ENCODE results near the gene NOL4L. TPM values are rescaled to one million over a fixed set of nuclear protein-coding genes. Genes with fewer than 3 reads are reported as not detected.

The NOL4L gene
- total RNA-seq, 1 experiment from 2014 or later: 40.9 TPM

GRCh38 chr20:32606107-32606506 lies 21.0 kb upstream of the NOL4L start:
- ChIA-PET CTCF (no interaction called here), POLR2A (ENCODE audit: unreplicated experiment) (no interaction called here)
- H3K9me3 ChIP-seq (ENCODE audit: insufficient read depth, low read depth): no peaks in the 10 kb centered on the region
- H3K36me3 ChIP-seq (ENCODE audit: low read depth): no peaks in the 10 kb centered on the region
- H3K4me3 ChIP-seq: no peak overlapping the region
- no peaks in the 10 kb centered on the region for H3K79me2 ChIP-seq (ENCODE audit: low read depth)
- no peaks in the 10 kb centered on the region for H3F3A ChIP-seq (ENCODE audit: insufficient read depth, low read depth)
- intact Hi-C loops (cut with micrococcal nuclease; ENCODE audit: unreplicated experiment): no loop called here
- no TSS peak for BruUV-seq (replicated peaks)
- H3K4me1 ChIP-seq (replicated peaks; ENCODE audit: insufficient read depth): no peaks in the 10 kb centered on the region
- H3K4me2 ChIP-seq: no peak overlapping the region
- H3K9me2 ChIP-seq (ENCODE audit: insufficient read depth): no peaks in the 10 kb centered on the region
- no peaks in the 10 kb centered on the region for H3K27me3 ChIP-seq (ENCODE audit: insufficient read depth, low read depth)
- H3K27ac ChIP-seq: no peak overlapping the region
- H4K20me1 ChIP-seq (ENCODE audit: insufficient read depth): no peaks in the 10 kb centered on the region
- DNase-seq: no peak
- no peak for TF ChIP-seq CTCF (conservative IDR thresholded peaks at IDR 0.05)
- no peak for TF ChIP-seq EZH2 (IDR thresholded peaks at IDR 0.05; ENCODE audit: low read depth)
- H2AFZ ChIP-seq: no peak overlapping the region

- Histone ChIP-seq H4K20me1 (ENCODE audit: insufficient read depth) (no peaks in the 10 kb centered on the region), H3K9me2 (ENCODE audit: insufficient read depth) (no peaks in the 10 kb centered on the region), H3K36me3 (ENCODE audit: low read depth) (no peaks in the 10 kb centered on the region), H2AFZ (no peak overlapping the region), H3F3A (ENCODE audit: insufficient read depth, low read depth) (no peaks in the 10 kb centered on the region), H3K79me2 (ENCODE audit: low read depth) (no peaks in the 10 kb centered on the region), H3K4me3 (no peak overlapping the region), H3K27ac (no peak overlapping the region), H3K27me3 (ENCODE audit: insufficient read depth, low read depth) (no peaks in the 10 kb centered on the region), H3K4me2 (no peak overlapping the region), H3K9me3 (ENCODE audit: insufficient read depth, low read depth) (no peaks in the 10 kb centered on the region), H3K4me1 (replicated peaks; ENCODE audit: insufficient read depth) (0 out of 2 replicates have a peak, but pooled peaks cover under 1% of the 10 kb centered on the region)
- no peak for DNase-seq
- POLR2A ChIA-PET (ENCODE audit: unreplicated experiment): interaction anchor here (0.6 kb wide), 2 partner anchors 12 to 16 kb away, joined by 3 to 4 read pairs; no protein-coding TSS in a partner anchor
- TF ChIP-seq EZH2 (IDR thresholded peaks at IDR 0.05; ENCODE audit: low read depth) (no peak), CTCF (conservative IDR thresholded peaks at IDR 0.05) (no peak)
- intact Hi-C loops (cut with micrococcal nuclease; ENCODE audit: unreplicated experiment): no loop called here
- CTCF ChIA-PET: no interaction called here
- no TSS peak for BruUV-seq (replicated peaks)
Measured at GRCh38 chr20:32605167-32605656, 20.1 kb upstream of the NOL4L start.

GRCh38 chr20:32603046-32603726 lies 18.1 kb upstream of the NOL4L start:
- Histone ChIP-seq H3K9me3 (ENCODE audit: insufficient read depth, low read depth) (no peaks in the 10 kb centered on the region), H3K4me3 (no peak overlapping the region), H3K4me1 (replicated peaks; ENCODE audit: insufficient read depth) (peaks cover 8% of the 10 kb centered on the region; the same call in 1 of the 2 replicates), H3K36me3 (ENCODE audit: low read depth) (no peaks in the 10 kb centered on the region), H2AFZ (no peak overlapping the region), H3F3A (ENCODE audit: insufficient read depth, low read depth) (no peaks in the 10 kb centered on the region), H3K27me3 (ENCODE audit: insufficient read depth, low read depth) (no peaks in the 10 kb centered on the region), H3K27ac (no peak overlapping the region), H3K79me2 (ENCODE audit: low read depth) (no peaks in the 10 kb centered on the region), H4K20me1 (ENCODE audit: insufficient read depth) (no peaks in the 10 kb centered on the region), H3K4me2 (no peak overlapping the region), H3K9me2 (ENCODE audit: insufficient read depth) (no peaks in the 10 kb centered on the region)
- no peak for DNase-seq
- POLR2A ChIA-PET (ENCODE audit: unreplicated experiment): no interaction called here
- intact Hi-C loops (cut with micrococcal nuclease; ENCODE audit: unreplicated experiment): no loop called here
- no TSS peak for BruUV-seq (replicated peaks)
- CTCF ChIA-PET: no interaction called here
- TF ChIP-seq EZH2 (IDR thresholded peaks at IDR 0.05; ENCODE audit: low read depth) (no peak), CTCF (conservative IDR thresholded peaks at IDR 0.05) (no peak)
